Central memory CD8-positive, alpha-beta T cell (primary cell): Measurements from ENCODE around the gene MAP3K3.
"Not testable (repeated sequence)": the region's sequence is repeated elsewhere in the genome, so short reads cannot be mapped to it uniquely, and the experiment has no call there.

Experiments
- ATAC-seq: fragments of 150-1000 bp; cut with Tn5 transposase; replicated peaks from 2 replicates; pipeline ENCODE4 v1.10.0; 2022; ENCODE audit warnings: mild to moderate bottlenecking, moderate FRiP score, moderate number of reproducible peaks; ENCODE audit not compliant: poor library complexity, severe bottlenecking; ENCODE audit errors: extremely low read depth
- DNase-seq, 2 donors: peaks; one replicate each; pipeline ENCODE4 v3.0.0; 2021; ENCODE audit warnings: low spot score in 2 of 2
- H3K27ac Mint-ChIP-seq: one replicate; pipeline ENCODE4 v1.8.0; 2022; ENCODE audit warnings: low read depth, mild to moderate bottlenecking, moderate library complexity, mixed read lengths
- H3K27me3 Mint-ChIP-seq: one replicate; pipeline ENCODE4 v1.8.0; 2022; ENCODE audit warnings: mixed read lengths
- H3K36me3 Mint-ChIP-seq: one replicate; pipeline ENCODE4 v1.8.0; 2022; ENCODE audit warnings: mild to moderate bottlenecking, moderate library complexity, mixed read lengths; ENCODE audit not compliant: insufficient read depth
- H3K4me1 Mint-ChIP-seq: one replicate; pipeline ENCODE4 v1.8.0; 2022; ENCODE audit warnings: mixed read lengths
- H3K4me3 Mint-ChIP-seq: one replicate; pipeline ENCODE4 v1.8.0; 2022; ENCODE audit warnings: mild to moderate bottlenecking, moderate library complexity, mixed read lengths
- H3K9me3 Mint-ChIP-seq: one replicate; pipeline ENCODE4 v1.8.0; 2022; ENCODE audit warnings: mixed read lengths

The MAP3K3 gene

GRCh38 chr17:63714550-63715277 is 92.5 kb downstream of the MAP3K3 start:
- Mint-ChIP-seq H3K9me3 (no peaks in the 10 kb centered on the region), H3K4me1 (peaks cover 6% of the 10 kb centered on the region), H3K27me3 (no peaks in the 10 kb centered on the region), H3K27ac (no peak overlapping the region), H3K36me3 (peaks cover 17% of the 10 kb centered on the region), H3K4me3 (no peak overlapping the region)
- no peak for DNase-seq
- no peak for ATAC-seq

- no peaks in the 10 kb centered on the region for H3K27me3 Mint-ChIP-seq
- DNase-seq (no peak), ATAC-seq (no peak)
- H3K9me3 Mint-ChIP-seq = no peaks in the 10 kb centered on the region
- no peaks in the 10 kb centered on the region for H3K4me1 Mint-ChIP-seq
- no peak overlapping the region for H3K4me3 Mint-ChIP-seq
- peak overlapping the region; percentile 32 for H3K27ac Mint-ChIP-seq
- peaks cover 14% of the 10 kb centered on the region for H3K36me3 Mint-ChIP-seq
These were observed 94.2 kb downstream of the MAP3K3 start for GRCh38 chr17:63716426-63716825.

- ATAC-seq (no peak), DNase-seq (no peak)
- Mint-ChIP-seq H3K36me3 (peaks cover 8% of the 10 kb centered on the region), H3K9me3 (no peaks in the 10 kb centered on the region), H3K4me3 (no peak overlapping the region), H3K4me1 (no peaks in the 10 kb centered on the region), H3K27ac (no peak overlapping the region), H3K27me3 (no peaks in the 10 kb centered on the region)
These were observed 96.8 kb downstream of the MAP3K3 start for GRCh38 chr17:63718988-63719387.

GRCh38 chr17:63720194-63720593 is 98.0 kb downstream of the MAP3K3 start:
- peaks cover 15% of the 10 kb centered on the region for H3K36me3 Mint-ChIP-seq
- not testable (repeated sequence) for H3K27me3 Mint-ChIP-seq, H3K4me3 Mint-ChIP-seq, H3K9me3 Mint-ChIP-seq, ATAC-seq, H3K4me1 Mint-ChIP-seq, H3K27ac Mint-ChIP-seq, DNase-seq

GRCh38 chr17:63722403-63722802 is 100.2 kb downstream of the MAP3K3 start:
- DNase-seq = no peak
- H3K27me3 Mint-ChIP-seq = no peaks in the 10 kb centered on the region
- no peaks in the 10 kb centered on the region for H3K4me1 Mint-ChIP-seq
- ATAC-seq = no peak
- H3K4me3 Mint-ChIP-seq = no peak overlapping the region
- no peak overlapping the region for H3K27ac Mint-ChIP-seq
- H3K9me3 Mint-ChIP-seq = no peaks in the 10 kb centered on the region
- H3K36me3 Mint-ChIP-seq = peaks cover 15% of the 10 kb centered on the region

GRCh38 chr17:63735691-63736090 is 113.5 kb downstream of the MAP3K3 start:
- ATAC-seq (no peak), DNase-seq (no peak)
- Mint-ChIP-seq H3K27ac (no peak overlapping the region), H3K36me3 (peaks cover 2% of the 10 kb centered on the region), H3K4me3 (no peak overlapping the region), H3K27me3 (no peaks in the 10 kb centered on the region), H3K4me1 (peaks cover 22% of the 10 kb centered on the region), H3K9me3 (no peaks in the 10 kb centered on the region)

- Mint-ChIP-seq H3K4me3 (peak overlapping the region; percentile 86), H3K27me3 (no peaks in the 10 kb centered on the region), H3K9me3 (no peaks in the 10 kb centered on the region), H3K36me3 (peaks cover 19% of the 10 kb centered on the region), H3K27ac (peak overlapping the region; percentile 83), H3K4me1 (peaks cover 27% of the 10 kb centered on the region)
- DNase-seq (no peak), ATAC-seq (no peak)
These were observed 118.4 kb downstream of the MAP3K3 start for GRCh38 chr17:63740464-63741142.

GRCh38 chr17:63741143-63741407 is 118.9 kb downstream of the MAP3K3 start:
- peak overlapping the region; percentile 83 for H3K27ac Mint-ChIP-seq
- no peaks in the 10 kb centered on the region for H3K9me3 Mint-ChIP-seq
- no peaks in the 10 kb centered on the region for H3K27me3 Mint-ChIP-seq
- H3K36me3 Mint-ChIP-seq = peaks cover 22% of the 10 kb centered on the region
- DNase-seq (no peak), ATAC-seq (no peak)
- H3K4me1 Mint-ChIP-seq = peaks cover 27% of the 10 kb centered on the region
- peak overlapping the region; percentile 86 for H3K4me3 Mint-ChIP-seq

- no peaks in the 10 kb centered on the region for H3K27me3 Mint-ChIP-seq
- peak within 1 kb of the TSS; percentile 86 for H3K4me3 Mint-ChIP-seq
- H3K4me1 Mint-ChIP-seq = peaks cover 27% of the 10 kb centered on the region
- H3K27ac Mint-ChIP-seq = peak within 1 kb of the TSS; percentile 83
- DNase-seq = peak; percentile 97 to 98
- H3K9me3 Mint-ChIP-seq = no peaks in the 10 kb centered on the region
- ATAC-seq = peak; percentile 84
- peaks cover 24% of the 10 kb centered on the region for H3K36me3 Mint-ChIP-seq
These were observed 119.4 kb downstream of the MAP3K3 start, which contains the start of gene STRADA for GRCh38 chr17:63741408-63742173. TSS of gene STRADA (minus strand) at chr17:63741799. CDS start at chr17:63728369, 13,430 bp downstream.
